GM12874 (cell line): ENCODE results near the gene CLRN1.

Experiments used
- TF ChIP-seq, protein P1 (sequence below): IDR thresholded peaks from 2 replicates; pipeline ENCODE4 v1.5.1; 2011; ENCODE audit warnings: low read depth, mild to moderate bottlenecking, control low read depth, low read length, moderate library complexity; ENCODE audit not compliant: insufficient read depth

CLRN1 gene

DNA sequence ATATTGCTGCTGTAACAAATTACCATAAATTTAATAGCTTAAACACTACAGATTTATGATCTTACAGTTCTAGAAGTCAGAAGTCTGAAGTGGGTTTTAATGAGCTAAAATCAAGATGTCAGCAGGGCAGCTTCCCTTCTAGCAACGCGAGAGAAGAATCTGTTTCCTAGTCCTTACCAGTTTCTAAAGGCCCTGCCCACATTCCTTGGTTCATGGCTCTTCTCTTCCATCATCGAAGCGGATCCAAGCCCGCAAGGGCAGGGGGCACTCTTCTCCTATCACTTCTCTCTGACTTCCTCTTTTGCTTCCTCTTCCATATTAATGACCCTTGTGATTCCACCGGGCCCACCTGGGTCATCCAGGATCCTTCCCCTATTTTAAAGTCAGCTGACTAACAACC lies 83.4 kb downstream of the CLRN1 start:
- TF ChIP-seq, protein P1, sequence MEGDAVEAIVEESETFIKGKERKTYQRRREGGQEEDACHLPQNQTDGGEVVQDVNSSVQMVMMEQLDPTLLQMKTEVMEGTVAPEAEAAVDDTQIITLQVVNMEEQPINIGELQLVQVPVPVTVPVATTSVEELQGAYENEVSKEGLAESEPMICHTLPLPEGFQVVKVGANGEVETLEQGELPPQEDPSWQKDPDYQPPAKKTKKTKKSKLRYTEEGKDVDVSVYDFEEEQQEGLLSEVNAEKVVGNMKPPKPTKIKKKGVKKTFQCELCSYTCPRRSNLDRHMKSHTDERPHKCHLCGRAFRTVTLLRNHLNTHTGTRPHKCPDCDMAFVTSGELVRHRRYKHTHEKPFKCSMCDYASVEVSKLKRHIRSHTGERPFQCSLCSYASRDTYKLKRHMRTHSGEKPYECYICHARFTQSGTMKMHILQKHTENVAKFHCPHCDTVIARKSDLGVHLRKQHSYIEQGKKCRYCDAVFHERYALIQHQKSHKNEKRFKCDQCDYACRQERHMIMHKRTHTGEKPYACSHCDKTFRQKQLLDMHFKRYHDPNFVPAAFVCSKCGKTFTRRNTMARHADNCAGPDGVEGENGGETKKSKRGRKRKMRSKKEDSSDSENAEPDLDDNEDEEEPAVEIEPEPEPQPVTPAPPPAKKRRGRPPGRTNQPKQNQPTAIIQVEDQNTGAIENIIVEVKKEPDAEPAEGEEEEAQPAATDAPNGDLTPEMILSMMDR = no peak

DNA sequence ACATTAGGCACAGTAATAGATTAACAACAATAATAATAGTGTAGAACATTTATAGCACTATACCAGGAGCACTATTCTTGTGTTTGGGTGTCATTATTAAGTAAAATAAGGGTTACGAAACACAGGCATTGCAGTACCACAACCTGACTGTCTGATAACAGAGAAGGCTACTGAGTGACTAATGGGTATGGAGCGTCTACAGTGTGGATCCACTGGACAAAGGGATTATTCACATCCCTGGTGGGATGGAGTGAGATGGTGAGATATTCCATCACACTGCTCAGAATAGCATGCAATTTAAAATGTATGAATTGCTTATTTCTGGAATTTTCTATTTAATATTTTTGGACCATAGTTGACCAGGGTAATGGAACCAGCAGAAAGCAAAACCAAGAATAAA lies 85.5 kb downstream of the CLRN1 start:
- TF ChIP-seq, protein P1 = no peak

DNA sequence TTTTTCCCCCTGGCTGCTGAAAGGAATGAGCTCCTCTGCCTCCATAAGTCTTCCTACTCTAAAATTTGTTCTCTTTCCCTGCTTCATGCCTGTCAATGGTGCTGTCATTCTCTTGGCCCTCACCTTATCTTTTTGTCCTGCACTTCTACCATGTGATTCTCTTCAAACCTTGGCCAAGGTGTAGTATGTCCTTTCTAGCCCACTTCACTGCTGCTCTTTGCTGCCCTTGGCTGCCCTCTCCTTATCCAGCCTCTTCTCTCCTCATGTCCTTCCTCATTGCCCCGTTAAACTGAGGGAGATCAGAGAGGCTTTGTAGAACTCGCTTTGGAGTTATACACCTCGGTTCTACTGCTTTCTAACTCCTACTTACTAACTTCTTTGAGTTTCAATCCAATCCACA lies 87.0 kb downstream of the CLRN1 start:
- TF ChIP-seq, protein P1 = no peak

DNA sequence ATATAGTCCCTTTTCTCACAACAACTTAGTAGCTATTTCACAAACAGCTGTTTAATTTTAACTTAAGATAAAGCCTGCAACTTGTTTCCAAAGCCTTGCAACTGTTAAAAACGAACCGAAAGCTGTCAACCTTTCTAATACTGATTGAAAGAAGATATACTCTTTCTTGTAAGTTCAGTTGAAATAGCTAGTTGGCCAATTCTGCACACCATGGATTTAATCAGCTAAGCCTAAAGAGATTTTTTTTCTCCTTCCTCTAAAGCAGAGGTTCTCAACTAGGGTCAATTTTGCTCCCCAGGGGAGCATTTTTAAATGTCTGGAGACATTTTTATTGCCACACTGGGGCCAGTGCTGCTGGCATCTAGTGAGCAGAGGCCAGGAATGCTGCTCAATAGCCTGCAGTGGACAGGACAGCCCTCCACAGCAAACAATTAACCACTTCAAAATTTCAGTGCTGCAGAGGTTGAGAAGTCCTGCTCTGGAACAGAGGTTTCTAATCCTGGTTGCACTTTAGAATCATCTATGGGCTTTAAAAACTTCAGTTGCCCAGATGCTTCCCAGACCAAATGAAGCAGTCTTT lies 93.4 kb downstream of the CLRN1 start:
- TF ChIP-seq, protein P1 = no peak

DNA sequence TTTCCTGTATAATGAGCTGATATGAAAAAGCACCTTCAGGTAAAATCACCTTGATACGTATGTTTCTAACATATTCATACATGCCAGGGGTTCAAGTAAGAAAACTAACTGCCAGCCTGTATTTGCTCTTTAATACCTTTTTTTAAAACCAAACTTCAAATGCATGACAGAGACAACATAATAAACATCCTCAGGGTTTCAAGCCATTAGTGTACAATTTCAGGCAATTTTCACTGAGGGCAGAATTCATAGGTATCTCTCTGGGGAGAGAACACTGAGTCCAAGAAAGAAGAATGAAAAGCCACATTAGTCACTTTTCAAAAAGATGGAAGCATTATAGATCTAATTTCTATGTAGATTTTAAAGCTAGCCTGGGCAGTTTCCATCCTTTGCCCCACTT lies 94.2 kb downstream of the CLRN1 start:
- TF ChIP-seq, protein P1 = no peak

DNA sequence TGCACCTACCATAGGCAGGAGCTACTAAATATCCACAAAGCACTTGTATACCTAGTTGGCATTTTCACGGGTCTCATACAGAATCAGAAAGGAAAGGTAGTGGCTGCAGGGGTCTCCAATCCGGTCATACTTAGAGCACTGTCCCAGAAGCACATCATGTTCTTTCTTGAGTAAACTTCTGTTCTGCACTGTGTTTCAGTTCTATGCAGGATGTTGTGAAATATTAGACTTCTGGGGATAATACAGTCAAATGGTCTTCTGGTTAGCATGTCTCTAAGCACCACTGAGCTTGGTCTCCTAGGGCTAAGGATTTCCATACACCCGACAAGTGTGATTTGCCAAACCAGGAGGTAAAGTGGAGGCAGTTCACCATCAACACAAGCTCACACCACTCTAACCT lies 95.2 kb downstream of the CLRN1 start:
- TF ChIP-seq, protein P1 = no peak

DNA sequence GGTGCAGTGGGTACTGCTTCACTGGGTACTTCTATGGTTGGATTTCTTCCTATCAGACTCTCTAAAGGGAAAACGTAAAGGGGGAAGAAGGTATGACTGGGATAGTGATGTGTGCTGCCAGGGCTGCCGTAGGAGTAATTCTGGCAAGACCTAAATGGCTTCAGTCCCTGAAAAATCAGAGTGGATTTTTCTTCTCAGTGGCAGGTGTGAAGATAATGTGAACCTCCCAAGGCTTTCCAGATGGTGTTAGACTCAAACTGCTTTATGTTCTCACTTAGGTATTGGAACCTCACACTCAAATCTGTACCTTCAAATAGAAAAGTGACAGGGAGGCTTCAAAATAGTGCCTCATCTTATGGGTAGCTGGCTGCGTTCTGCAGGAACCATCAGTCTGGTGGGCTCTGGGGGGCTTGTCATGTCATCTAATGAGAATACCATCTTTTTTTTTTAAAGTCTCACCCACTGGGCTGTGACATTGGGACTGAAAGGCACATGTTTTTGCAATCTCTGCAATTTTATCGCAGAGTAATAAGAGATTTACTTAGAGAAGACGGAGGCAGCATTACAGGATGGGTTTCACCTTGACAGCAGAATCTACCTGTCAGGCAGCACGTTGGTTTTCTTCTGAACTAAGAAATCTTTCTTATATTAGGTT lies 95.8 kb downstream of the CLRN1 start:
- TF ChIP-seq, protein P1 = no peak
